NOMO-1 (cell line): ENCODE measurements around the gene SELENON.

Experiments used
- DNase-seq, 2 experiments: peaks; one replicate each; lab custom pipeline; 2025; ENCODE audit not compliant: unreplicated experiment in 2 of 2; lab: John Stamatoyannopoulos, UW

The SELENON gene

GRCh38 chr1:25858906-25859789 is 59.2 kb downstream of the SELENON start, which contains the start of gene AUNIP:
AUNIP (minus strand) TSS chr1:25859457; CDS start chr1:25859357, 100 bp downstream.
- DNase-seq = peak; percentile 89 to 96

GRCh38 chr1:25861316-25862286 is 61.6 kb downstream of the SELENON start:
- DNase-seq = peak; percentile 77 to 87

GRCh38 chr1:25862785-25863485 is 62.9 kb downstream of the SELENON start:
- DNase-seq = no peak

- no peak for DNase-seq
Observed at GRCh38 chr1:25863486-25864262, 63.7 kb downstream of the SELENON start.

GRCh38 chr1:25864434-25864833 is 64.4 kb downstream of the SELENON start:
- no peak for DNase-seq

- no peak for DNase-seq
Observed at GRCh38 chr1:25866288-25866687, 66.3 kb downstream of the SELENON start.

- no peak for DNase-seq
Observed at GRCh38 chr1:25867210-25867991, 67.4 kb downstream of the SELENON start.
